Activated CD8-positive, alpha-beta memory T cell treated with anti-CD3 and anti-CD28 coated beads for 4 hours (primary cell): Measurements from ENCODE around the gene ARF1.
A peak's percentile ranks its signal among the peaks of the same experiment; 100 is the strongest.

ENCODE experiments used
- DNase-seq, 2 donors: peaks; one replicate each; pipeline ENCODE4 v3.0.0-alpha.2; 2020; ENCODE audit warnings: low read depth in 2 of 2

ARF1 gene

DNA sequence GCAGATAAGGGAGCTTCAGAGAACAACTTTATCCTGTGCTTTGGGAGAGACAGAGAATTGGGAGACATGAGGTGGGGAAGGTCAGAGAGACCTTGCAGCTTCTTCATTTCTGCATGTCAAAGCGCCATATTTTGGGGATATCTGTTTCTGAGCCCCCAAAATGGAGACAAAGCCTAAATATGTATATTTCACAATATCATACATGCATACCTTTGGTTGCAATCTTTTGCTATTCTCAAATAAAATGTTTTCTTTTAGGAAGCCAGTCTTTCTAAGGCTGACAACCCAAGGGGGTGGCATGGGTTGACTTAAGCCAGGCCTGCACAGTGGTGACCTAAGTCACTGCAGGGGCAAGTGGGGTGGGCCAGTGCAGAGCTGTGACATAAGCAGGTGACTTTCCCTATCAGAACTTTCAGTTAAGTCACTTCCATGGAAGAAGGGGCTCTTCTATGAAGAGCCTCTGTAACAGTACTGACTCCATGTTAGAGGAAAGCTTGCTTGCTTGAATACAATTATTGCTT is 40.5 kb downstream of the ARF1 start:
- no peak for DNase-seq

DNA sequence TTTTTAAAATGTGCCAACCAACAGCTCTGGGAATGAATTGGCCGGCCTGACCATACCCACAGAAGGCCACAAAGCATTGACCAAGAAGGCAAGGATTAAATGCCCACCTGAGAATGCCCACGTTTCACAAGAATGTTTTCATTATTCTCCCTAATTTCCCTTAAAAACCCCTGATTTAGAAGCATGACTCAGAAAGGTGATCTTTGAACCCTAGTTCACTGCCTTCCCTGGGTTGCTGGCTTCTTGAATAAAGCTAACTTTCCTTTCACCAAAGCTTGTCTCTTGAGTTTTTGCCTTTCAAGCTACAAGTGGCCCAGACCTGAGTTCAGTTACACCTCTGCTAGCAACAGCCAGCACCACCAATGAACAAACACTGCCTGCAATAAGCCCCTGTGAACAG is 41.0 kb downstream of the ARF1 start:
- DNase-seq, result no peak

DNA sequence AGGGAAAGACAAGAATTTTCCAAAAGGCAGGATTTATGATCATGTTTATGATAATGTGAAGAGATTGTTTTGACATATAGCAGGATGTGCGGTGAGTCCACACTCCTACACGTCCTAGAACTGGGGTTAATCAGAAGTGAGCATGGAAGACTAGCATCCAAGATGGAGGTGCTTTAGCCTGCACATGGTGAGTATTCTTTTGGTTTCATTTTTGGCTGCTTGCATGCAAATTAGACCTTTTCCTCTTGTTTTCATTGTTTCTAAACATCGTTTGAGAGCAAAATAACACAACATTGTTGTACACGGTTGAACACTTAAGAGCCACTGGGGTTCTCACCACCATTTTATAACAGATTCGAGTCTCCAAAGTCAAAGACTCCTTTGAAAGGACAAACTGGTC is 42.7 kb downstream of the ARF1 start:
- no peak for DNase-seq

DNA sequence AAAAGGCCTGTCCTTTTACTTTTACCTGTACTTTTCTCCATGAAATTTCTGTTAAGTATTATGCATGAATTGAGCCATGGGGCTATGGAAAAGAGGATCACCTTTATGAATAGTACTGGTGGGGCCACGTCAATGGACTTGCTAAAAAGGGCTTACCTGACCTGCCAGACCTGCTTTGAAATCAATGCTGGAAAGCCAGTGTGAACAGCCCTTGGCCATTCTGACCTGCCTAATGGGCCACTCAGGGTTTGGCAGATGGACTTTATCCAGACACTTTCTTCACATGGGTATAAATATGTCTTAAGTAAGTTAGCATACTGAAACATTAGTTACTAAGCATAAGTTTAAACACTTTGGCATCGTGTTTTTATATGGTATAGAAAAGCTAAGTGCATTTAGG is 49.3 kb downstream of the ARF1 start:
- DNase-seq, result no peak

DNA sequence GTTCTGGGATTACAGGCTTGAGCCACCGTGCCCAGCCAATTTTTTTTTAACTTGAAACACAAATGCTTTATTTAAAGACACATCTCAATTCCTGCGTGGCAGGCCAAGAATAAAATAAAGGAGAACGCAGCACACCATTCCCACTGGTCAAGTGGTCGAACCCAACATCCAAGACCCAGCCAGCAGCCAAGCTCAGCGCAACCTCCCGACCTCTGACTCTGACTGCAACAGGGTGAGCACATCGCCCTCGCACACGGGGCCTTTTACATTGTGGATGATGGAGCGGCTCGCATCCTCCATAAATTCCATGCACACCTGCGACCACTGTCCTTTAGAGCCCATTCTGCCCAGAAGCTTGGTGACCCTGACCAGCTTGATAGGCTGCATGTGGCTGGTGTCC is 52.1 kb downstream of the ARF1 start:
- no peak for DNase-seq

DNA sequence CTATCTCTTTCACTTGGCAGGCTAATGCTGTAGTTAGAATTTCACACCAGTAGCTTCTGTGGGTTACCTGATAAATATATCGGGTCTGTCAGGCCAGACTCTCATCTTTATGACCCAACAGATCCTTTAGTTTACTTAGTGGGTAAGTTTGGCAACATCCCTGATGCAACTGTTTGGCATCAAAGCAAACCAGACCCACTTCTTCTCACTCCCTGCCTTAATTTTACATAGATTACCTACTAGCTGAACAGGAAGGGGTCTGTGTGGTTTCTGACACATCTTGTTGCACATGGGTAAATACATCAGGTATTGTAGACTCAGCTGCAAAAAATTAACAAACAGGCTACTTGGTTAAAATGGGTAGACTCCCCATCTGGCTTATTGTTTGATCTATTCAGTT is 54.4 kb downstream of the ARF1 start:
- DNase-seq, result no peak

DNA sequence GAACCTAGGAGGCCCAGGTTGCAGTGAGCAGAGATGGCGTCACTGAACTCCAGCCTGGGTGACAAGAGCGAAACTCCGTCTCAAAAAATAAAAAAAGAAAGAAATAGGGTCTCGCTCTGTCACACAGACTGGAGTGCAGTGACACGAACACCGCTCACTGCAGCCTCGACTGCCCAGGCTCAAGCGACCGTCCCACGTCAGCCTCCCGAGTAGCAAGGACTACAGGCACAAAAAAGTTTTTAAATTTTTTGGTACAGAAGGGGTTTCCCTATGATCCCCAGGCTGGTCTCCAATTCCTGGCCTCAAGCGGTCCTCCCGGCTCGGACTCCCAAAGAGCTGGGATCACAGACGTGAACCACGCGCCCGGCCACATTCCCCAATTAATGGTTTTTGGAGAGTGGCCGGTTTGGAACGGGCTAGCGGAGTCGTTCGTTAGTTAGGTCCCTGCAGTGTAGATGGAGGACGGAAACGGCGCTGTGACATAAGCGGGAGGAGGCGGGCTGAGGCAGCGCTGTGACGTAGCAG is 57.0 kb downstream of the ARF1 start:
- no peak for DNase-seq

DNA sequence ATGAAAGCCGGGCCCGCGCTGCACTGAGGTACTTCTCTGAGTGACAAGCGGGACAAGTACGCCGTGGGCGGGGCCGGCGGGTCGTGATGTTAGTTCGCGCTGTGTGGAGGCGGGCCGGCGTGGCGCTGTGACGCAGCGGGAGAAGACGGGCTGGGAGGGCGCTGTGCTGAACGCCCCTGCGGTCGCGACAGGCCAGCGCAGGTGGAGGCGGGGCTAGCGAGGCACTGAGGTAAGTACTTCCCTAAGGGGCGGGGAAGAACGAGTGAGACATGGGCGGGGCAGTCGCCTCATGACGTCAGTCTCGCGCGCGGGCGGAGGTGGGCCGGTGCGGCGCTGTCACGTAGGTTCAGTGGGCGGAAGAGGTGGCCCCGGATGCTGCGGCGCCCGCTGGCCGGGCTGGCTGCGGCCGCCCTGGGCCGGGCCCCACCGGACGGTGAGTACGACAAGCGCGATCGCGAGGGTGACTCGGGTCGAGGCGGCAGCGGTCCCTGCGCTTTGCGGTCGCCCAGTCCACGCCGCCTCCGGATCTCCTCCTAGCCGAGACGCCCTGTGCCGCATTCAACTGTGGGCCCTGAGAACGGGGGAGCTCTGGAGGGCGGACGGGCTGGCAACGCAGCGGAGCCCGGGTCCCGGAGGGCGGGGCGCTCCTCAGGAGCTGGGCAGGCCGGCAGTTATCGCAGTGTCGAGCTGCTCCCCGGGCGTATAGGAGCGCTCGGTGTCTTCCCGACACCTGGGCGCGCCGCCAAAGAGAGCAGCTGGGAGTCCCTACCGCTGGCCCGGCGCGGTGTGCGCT is 57.6 kb downstream of the ARF1 start, which contains the start of gene GUK1:
TSS of gene GUK1 (plus strand) at position 349 of the 793 bp plus-strand sequence. CDS start at position 373, 24 bp downstream.
- DNase-seq, result peak; percentile 100

DNA sequence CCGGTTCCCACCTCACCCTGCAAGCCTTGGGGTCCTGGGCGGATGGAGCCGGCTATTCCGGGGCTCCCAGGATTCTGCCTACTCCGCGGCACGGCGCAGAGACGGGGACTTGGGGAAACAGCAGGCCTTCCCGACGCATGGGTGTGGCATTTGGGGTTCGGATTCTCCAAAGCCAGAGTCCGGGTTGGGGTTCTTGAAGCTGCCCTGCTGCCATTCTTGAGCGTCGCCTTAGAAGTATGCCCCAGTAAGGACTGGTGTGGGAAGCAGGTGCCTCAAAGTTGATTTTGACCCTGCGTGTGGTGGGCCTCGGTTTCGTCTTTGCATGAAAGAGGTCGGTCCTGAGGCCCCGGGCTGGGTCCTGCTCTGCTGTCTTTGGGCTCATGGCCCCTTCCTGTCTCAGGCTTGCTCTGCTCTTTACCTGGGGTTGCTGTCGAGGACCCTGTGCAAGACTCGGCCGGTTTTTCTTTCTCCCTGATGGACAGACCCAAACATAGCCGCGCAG is 58.3 kb downstream of the ARF1 start:
- no peak for DNase-seq

DNA sequence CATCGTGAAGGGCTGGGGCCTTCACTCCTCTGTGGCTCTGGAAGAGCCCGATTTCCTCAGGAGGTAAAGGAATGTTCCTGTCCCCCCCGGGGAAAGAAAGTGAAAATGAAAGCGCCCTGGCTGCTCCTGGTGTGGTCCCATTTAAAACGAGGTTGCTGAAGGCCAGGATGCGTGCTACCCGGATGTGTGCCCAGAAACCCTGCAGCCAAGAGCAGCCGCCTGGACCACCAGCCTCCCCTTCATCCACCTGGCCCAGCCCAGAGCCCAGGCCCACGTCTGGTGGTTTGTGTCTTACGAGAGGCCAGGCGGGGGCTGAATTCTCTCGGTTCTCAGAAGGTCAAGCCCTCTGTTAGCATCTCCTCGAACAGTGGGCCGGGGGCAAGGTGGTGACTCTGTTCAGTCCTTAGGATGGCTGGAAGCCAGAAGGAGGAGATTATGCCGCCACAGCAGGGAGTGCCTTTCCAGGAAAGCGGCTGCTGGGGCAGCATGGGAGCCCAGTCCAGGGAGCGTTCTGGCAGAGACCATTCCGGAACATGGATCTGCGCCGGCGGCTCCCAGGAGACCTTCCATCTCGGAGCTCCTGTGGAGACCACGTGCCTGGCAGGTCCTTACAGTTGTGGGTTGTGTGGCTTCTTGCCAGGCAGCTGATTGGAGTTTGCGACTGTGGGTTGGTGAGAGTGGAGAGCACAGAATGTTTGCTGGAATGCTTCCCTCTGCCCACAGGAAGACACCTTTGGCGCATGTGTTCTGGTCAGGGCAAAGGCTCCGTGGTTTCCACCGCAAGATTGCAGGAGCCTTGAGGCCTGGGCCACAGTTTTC is 58.9 kb downstream of the ARF1 start:
- DNase-seq, result no peak

DNA sequence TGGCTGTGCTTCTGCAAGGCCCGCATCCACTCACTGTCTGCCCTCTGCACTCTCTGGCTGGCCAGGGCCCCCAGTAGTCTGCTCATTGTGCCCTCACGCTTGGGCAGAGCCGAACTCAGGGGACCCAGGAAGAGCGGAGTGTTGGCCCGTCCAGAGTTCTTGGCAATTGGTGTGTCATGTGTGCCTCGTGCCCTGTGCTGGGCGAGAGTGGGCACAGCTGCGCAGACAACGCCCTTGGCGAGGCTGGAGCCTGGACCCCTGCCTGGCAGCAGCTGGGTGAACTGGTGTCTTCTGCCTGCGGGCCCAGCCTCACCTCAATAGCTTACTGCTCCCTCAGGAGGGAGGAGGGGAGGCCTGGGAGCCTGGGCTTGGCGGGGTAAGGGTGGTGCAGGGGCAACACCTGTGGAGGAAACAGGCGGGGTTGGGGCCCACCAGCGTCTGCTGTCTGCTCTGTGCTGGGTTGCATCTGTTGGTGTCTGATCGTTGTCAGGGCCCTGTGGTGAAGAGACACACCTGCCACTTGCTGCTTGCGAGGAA is 59.7 kb downstream of the ARF1 start:
- DNase-seq, result no peak

DNA sequence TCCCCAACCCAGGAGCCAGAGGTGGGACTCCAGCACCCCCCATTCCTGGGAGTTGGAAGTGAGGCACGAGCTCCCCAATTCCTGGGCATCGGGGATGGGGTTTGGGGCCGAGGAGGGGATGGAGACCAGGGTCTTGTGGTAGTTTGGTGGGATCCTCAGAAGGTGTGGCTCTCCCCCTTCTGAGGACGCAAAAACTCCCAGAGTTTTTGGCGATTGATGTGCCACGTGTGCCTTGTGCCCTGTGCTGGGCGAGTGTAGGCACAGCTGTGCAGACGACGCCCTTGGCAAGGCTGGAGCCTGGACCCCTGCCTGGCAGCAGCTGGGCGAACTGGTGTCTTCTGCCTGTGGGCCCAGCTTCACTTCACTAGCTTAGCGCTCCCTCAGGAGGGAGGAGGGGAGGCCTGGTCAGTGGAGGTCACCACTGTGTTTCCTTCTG is 60.2 kb downstream of the ARF1 start:
- DNase-seq, result no peak

DNA sequence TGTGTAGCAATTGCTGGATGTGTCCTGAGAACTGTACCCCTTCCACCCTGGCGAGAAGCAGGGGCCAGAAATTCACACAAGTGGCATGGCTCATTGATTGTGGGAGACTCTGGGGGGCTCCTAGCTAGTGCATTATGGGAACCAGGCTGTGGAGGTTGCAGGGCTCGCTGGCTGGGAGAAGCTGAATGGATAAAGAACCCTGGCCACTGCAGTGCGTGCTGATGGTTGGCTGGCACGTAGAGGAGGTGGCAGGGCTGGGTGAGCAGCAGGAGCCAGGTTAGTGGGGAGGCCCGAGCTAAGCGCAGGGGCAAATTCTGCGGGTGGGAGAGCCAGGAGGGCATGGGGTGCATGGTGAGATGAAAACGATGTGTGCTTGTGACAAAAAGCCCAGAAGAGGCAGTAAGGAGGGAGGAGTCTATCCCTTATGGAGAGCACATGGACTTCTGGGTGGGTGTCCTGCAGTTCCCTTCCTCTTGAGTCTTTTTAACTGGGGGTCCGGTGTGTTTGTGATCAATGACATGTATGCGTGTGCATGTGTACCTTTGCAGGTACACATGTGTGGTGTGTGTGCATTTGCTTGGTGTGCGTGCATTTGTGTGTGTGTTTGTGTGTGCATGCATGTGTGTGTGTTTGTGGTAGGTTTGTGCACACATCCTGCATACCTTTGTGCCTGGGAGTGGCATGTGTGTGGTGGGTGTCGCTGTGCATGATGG is 61.1 kb downstream of the ARF1 start:
- DNase-seq, result no peak

DNA sequence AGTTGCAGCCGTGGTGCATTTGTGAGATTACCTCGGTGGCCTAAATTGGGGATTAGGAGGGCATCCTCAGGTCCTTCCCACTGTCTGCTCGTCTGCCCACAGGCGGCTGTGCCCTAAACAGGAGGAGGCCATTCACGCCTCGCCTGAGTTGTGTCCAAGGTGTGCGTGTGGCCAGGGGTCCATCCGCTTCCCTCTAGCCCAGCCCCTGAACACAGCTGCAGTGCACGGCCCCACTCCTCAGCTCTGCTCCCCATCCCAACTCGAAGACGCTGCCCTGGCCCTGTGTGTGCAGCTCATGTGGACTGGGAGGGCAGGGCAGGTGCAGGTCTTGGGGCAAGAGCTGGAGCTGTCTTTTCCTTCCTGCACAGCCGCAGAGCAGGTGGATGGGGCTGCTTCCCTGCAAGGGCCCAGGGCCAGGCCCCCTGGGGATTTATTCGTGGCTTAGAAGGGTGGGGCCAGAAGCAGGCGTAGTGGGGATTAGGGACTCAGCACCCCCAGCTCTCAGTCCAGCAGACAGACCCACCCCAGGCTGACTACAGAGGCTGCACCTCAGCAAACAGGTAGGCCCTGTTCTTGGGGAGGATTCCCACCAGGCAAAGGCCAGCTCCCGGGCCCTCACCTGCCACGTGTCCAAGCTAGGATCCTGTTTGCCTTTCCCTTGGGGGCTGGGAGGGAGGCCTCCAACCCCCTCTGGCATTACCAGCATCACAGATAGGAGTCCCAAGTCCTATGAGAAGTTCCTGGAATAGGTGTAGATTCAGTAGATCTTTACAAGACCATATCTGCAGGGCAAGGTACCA is 61.9 kb downstream of the ARF1 start:
- no peak for DNase-seq

DNA sequence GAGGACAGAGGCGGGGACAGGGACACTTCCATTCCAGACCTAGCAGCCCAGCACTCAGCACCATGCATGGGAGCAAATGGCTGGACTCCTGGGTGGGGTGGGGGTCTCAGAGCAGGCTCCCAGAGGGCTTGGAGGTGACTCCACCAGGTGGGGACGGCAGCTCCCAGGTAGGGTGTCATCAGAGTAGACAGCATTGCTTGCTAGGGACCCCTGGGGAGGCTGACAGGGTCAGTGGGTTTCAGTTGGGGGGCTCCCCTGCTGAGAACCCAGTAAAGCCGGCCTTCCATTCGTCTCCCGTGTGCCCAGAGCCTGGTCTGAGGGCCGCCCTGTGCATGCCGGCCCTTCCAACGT is 62.5 kb downstream of the ARF1 start:
- DNase-seq, result no peak

DNA sequence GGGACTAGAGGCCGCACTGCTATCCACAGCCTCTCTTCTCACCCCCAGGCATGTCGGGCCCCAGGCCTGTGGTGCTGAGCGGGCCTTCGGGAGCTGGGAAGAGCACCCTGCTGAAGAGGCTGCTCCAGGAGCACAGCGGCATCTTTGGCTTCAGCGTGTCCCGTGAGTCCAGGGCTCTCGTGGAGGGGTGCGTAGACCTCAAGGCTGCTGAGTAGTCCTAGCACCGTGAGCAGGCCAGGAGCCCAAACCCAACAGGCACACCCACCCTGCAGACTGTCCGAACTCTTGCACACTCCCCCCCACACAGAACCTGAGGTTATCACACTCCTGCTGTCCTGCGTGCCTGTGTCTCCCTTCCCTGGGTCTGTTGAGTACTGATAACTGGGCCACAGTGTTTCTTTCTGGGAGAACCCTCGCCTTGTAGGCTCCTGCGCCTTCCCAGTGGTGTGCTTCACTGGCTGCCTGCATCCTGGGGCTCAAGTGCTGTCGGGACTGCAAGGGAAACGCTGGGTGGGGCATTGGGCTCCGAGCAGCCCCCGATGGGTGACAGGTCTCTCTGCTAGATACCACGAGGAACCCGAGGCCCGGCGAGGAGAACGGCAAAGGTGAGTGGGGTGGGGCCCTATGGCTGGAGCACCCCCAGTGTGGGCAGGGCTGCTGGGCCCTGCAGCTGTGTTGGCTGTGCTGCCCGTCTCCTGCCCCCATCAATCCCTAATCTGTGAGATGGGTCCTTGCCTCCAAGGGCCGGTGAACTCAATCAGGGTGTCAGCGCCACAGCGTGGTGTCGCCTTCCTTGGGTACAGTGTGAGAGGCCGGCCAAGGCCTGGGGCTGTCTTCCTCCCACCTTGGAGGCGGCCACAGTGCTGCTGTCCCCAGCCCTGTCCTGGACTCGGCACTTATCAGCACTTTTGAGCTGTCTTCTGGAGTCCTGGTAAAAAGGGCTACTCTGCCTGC is 63.2 kb downstream of the ARF1 start:
- no peak for DNase-seq

DNA sequence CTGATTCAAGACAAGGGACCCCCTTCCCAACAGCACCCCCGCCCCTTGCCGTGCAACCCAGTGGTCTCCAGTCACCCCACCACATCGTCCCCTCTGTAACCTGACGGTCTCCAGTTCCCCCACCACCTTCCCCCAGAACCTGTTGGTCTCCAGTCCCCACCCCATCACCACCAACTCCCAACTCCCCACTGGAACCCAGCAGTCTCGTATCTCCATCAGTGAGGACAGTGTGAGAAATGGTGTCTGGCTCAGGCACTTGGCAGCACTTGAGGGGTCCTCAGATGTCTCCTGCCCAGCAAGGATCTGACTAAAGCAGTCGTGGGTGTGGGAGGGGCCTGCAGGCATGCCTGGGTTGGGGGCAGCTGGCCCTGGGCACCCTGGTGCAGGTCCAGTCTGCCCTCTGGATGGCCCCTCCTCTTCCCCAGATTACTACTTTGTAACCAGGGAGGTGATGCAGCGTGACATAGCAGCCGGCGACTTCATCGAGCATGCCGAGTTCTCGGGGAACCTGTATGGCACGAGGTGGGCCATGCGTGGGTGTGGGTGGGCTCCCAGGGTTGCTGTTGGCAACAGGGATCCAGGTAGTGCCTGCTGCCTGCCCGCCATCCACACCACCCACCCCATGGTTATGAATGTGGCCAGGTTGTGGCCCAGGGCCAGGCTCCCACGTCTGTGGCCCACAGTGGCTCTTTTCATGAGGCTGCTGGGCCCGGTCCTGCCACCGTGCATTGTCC is 64.1 kb downstream of the ARF1 start:
- DNase-seq, result no peak

DNA sequence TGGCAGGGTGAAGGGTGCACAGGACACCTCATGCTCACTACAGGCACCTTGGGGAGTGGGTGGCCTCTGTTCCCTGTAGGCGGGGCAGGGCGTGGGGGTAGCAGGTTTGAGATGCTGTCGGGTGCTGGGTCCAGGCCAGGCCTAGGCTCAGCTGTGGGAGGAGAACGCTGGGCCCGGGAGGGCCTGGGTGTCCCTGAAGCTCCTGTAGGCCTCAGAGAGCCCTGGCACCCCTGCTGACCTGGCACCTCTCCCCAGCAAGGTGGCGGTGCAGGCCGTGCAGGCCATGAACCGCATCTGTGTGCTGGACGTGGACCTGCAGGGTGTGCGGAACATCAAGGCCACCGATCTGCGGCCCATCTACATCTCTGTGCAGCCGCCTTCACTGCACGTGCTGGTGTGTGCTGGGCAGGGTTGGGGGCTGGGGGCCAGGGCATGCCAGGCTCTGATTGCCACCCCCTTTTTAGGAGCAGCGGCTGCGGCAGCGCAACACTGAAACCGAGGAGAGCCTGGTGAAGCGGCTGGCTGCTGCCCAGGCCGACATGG is 64.7 kb downstream of the ARF1 start:
- no peak for DNase-seq

DNA sequence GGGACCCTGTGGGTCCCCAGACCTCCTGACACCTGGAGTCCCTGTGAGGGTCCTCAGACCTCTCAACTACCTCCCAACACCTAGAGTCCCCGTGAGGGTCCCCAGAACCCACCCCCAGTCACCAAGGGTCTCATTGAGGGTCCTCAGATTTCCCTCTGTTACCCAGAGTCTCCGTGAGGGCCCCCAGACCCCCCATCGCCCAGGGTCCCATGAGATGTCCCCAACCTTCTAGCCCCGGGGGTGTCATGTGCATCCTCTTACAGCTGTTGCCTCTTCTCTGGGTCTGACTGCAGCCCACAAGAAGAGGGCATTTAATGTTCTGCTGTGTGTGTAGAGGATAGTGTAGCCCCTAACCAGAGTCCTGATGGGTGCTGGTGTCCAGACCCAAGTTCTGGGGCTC is 65.3 kb downstream of the ARF1 start:
- DNase-seq, result no peak
